22Rv1 (cell line): ENCODE results near the gene ANXA3.

Experiments used
- H3K27ac ChIP-seq: fragments of 450-650 bp; 2 replicates; pipeline ENCODE4 v1.5.1; 2017
- ZFX ChIP-seq: fragments of 450-650 bp; IDR thresholded peaks from 2 replicates; pipeline ENCODE4 v1.6.1; 2017; ENCODE audit warnings: antibody characterized with exemption, borderline replicate concordance
- TF ChIP-seq, protein P1 (sequence below): fragments of 450-650 bp; IDR thresholded peaks from 2 replicates; pipeline ENCODE4 v1.5.1; 2017; ENCODE audit warnings: mild to moderate bottlenecking

ANXA3 gene

DNA sequence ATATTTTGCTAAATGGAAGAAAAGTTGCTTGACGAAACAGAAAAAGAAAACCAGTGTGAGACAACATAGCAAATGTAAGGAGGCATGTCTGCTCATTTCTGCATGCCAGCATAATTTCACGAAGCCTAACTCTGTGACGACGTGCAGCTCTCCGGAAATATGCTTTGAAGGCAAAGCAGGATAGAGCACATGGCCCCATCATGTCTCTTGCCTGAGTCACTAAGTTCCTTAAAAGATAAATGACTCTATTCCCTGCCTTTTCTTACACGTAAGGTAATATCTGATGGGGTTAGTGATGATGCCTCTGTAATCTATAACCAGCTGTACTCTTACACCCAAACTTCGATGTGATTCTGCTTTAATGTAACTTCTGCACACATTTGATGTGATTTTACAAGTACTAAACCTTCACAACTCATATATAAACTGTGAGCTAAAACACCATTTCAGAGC is 64.5 kb downstream of the ANXA3 start:
- no peak for TF ChIP-seq ZFX
- TF ChIP-seq, protein P1, sequence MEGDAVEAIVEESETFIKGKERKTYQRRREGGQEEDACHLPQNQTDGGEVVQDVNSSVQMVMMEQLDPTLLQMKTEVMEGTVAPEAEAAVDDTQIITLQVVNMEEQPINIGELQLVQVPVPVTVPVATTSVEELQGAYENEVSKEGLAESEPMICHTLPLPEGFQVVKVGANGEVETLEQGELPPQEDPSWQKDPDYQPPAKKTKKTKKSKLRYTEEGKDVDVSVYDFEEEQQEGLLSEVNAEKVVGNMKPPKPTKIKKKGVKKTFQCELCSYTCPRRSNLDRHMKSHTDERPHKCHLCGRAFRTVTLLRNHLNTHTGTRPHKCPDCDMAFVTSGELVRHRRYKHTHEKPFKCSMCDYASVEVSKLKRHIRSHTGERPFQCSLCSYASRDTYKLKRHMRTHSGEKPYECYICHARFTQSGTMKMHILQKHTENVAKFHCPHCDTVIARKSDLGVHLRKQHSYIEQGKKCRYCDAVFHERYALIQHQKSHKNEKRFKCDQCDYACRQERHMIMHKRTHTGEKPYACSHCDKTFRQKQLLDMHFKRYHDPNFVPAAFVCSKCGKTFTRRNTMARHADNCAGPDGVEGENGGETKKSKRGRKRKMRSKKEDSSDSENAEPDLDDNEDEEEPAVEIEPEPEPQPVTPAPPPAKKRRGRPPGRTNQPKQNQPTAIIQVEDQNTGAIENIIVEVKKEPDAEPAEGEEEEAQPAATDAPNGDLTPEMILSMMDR: no peak
- H3K27ac ChIP-seq: no peak overlapping the region

GRCh38 chr4:78618436-78618835 is 66.9 kb downstream of the ANXA3 start:
- TF ChIP-seq ZFX: no peak
- TF ChIP-seq, protein P1: no peak
- H3K27ac ChIP-seq: no peak overlapping the region

DNA sequence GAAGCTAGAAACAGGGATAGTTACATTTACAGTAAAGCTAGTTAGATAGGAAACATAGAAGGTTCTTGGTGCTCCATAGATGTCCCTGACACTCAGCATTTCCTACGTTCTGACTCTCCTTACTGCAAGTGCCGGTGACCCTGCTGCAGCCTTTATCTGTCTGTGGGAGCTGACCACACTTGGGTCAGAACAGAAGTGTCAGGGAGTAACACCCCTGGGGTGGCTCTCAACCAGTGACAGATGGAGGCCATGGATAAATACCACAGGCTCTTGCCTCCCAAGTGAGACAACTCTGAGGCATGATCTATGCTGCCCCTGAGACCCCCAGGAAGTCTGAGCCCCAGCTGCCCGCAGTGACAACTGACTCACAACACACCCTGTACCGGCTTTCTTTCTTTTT is 69.8 kb downstream of the ANXA3 start:
- H3K27ac ChIP-seq: no peak overlapping the region
- no peak for TF ChIP-seq ZFX
- TF ChIP-seq, protein P1: no peak

DNA sequence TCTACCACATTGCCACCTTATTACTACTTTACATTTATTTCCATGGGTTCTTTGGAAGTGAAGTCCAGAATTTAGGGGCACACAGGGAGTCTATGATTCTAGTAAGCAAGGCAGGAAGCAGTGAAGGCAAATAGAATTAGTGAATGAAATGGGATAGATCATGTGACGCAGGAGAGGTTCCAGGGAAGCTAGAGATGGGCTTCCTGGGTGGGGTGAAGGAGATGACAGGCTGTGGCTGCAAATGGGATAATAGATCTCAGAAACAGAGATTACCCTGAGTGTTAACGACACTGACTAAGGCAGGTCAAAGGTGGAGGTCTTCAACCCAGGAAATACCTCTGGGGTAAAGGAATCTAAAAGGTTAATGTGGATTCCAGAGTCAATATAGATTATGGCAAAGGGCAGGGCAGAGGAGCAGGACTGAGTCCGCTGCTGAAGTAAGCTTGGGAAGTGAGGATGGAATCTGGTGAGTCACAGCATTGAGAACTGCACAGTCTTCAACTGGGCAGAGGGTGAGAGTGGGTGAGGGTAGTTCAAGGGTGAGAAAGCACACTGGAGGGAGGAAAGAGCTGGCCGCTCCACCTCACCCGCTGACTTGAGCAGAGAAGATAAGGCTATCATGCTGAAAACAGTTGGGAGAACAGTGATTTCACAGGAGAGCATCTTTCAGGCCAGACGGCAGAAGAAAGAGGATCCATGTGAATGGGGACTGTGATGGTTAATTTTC is 70.8 kb downstream of the ANXA3 start:
- TF ChIP-seq, protein P1: no peak
- no peak for TF ChIP-seq ZFX
- no peak overlapping the region for H3K27ac ChIP-seq

DNA sequence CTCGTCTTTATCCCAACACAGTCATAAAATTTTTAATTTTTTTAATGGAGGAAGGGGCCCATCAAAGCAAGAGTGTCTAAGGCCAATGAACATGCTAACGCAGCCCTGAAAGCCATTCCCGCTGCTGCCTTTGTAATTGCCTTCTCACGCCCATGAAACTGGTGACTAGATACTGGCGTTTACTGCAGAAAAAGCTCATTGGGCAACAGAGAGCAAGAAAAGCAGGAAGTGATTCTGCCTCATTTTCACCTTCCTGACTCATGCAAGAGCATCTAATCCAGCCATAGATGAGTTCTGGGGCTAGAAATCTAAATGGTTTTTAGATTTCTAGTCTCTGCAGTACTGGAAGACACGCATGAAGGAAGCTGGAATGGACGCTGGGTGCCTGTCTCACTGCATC is 72.5 kb downstream of the ANXA3 start:
- no peak for TF ChIP-seq ZFX
- TF ChIP-seq, protein P1: no peak
- no peak overlapping the region for H3K27ac ChIP-seq

DNA sequence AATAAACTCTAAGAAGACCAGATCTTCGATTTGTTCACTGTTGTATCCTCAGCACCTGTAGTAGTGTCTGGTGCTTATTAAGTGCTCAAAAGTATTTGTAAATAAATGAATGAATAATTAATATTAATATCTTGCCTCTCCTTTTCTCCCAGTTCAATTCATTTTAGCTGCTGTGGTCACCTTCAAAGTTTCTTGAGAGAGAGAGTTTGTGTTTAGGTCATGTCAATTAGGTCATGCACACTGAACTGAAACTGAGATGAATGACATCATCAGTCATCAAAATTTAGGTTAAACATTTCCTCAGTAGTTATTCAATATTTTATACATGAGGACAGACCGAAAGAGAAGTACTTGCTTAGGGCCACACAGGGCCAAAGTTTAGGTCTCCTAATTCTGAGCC is 73.5 kb downstream of the ANXA3 start:
- no peak overlapping the region for H3K27ac ChIP-seq
- TF ChIP-seq, protein P1: no peak
- TF ChIP-seq ZFX: no peak
